Spleen (tissue), 7 donors: Measurements from ENCODE around the gene CWC22.

Source experiments
- CTCF ChIP-seq, 11 experiments: fragments of 200-600 bp in 7 of 11; fragments of 450-650 bp in 4 of 11; sonication (generic) in 4 of 11; IDR thresholded peaks in 8 of 11; conservative IDR thresholded peaks in 3 of 11; 1 replicate in 7 of 11; 2 replicates in 4 of 11; pipeline versions ENCODE4 v1.4.0 to v1.8.0; 2016 to 2021; ENCODE audit warnings: antibody characterized with exemption in 11 of 11, inconsistent platforms in 4 of 11, mild to moderate bottlenecking in 1 of 11
- POLR2A ChIP-seq, 3 donors: fragments of 450-650 bp; IDR thresholded peaks; one replicate each; pipeline ENCODE4 v1.5.1; 2017; ENCODE audit warnings: antibody characterized with exemption in 3 of 3, mild to moderate bottlenecking in 1 of 3
- POLR2AphosphoS5 ChIP-seq, 3 donors: sonication (generic); formaldehyde crosslinking; IDR thresholded peaks; one replicate each; pipeline ENCODE4 v1.5.1; 2017; ENCODE audit warnings: antibody characterized with exemption in 3 of 3
- donor health status: DM: no; HTN: no; CAD: no; lungs with moderate emphysema.
- donor health status: DM: no; HTN: no; CAD: no.
- donor health status: DM: no; HTN: no; CAD: no.

- TF ChIP-seq CTCF (IDR thresholded peaks at IDR 0.05 in 8 of 11, conservative IDR thresholded peaks at IDR 0.05 in 3 of 11) (no peak), POLR2A (IDR thresholded peaks at IDR 0.05) (no peak), POLR2AphosphoS5 (IDR thresholded peaks at IDR 0.05) (no peak)
Observed at GRCh38 chr2:179925713-179926112, 81.4 kb downstream of the CWC22 start.
